K562 (cell line): ENCODE measurements around the gene ITPR2. TPM values are rescaled to one million over a fixed set of nuclear protein-coding genes. Genes with fewer than 3 reads are reported as not detected.

ENCODE experiments used
- ATAC-seq: fragments of 200-7000 bp; cut with Tn5 transposase; 3 replicates; pipeline ENCODE4 v1.9.1; 2020; ENCODE audit warnings: moderate library complexity
- BruUV-seq: library from RNA; stranded (reverse); fragments of 400-500 nt; replicated peaks from 2 replicates; lab custom pipeline; 2021; lab: Mats Ljungman, UMichigan
- CTCF ChIA-PET: fragments of 300-600 bp; formaldehyde crosslinking; extraction: SDS; loops from one replicate; lab custom pipeline; 2021; ENCODE audit warnings: low intra/inter-chr PET ratio; lab: Yijun Ruan, JAX
- POLR2A ChIA-PET: fragments of 300-600, 350-650 bp; sonication (Branson Sonifier 250); formaldehyde crosslinking; extraction: SDS; loops from one replicate; lab custom pipeline; 2021; ENCODE audit warnings: antibody characterized with exemption, inconsistent platforms; lab: Yijun Ruan, JAX
- DNase-seq, 4 experiments: peaks; one replicate each; pipeline versions ENCODE4 v3.0.0 to v3.0.0-alpha.2; 2011 to 2018; ENCODE audit warnings: low spot score in 3 of 4, mixed read lengths in 3 of 4; ENCODE audit errors: extremely low read depth in 1 of 4
- FAIRE-seq: peaks from 2 replicates; lab custom pipeline; 2011; peaks lifted over from hg19 to GRCh38; lab: Jason Lieb, UNC
- H2AFZ ChIP-seq: 2 replicates; pipeline ENCODE4 v1.6.0; 2011; ENCODE audit warnings: low read depth, low read length, control low read depth, inconsistent platforms
- H3K27ac ChIP-seq: fragments of 200-600 bp; 3 replicates; pipeline ENCODE4 v1.8.0; 2011; ENCODE audit warnings: low read depth, mild to moderate bottlenecking, control low read depth, inconsistent platforms, low read length, moderate library complexity, mixed read lengths; ENCODE audit errors: extremely low read depth
- H3K27me3 ChIP-seq, 2 experiments: fragments of 300-600 bp in 1 of 2; 2 replicates in 1 of 2; 3 replicates in 1 of 2; pipeline versions ENCODE4 v1.6.0 to v1.8.0; 2011; ENCODE audit warnings: inconsistent platforms in 2 of 2, low read length in 2 of 2, mild to moderate bottlenecking in 1 of 2, mixed read lengths in 1 of 2, moderate library complexity in 1 of 2; ENCODE audit not compliant: control insufficient read depth in 2 of 2, insufficient read depth in 2 of 2
- H3K36me3 ChIP-seq: fragments of 300-600 bp; 3 replicates; pipeline ENCODE4 v1.8.0; 2011; ENCODE audit warnings: mild to moderate bottlenecking, low read length, inconsistent platforms; ENCODE audit not compliant: control insufficient read depth, insufficient read depth
- H3K4me1 ChIP-seq, 2 experiments: fragments of 200-600 bp in 1 of 2; replicated peaks in 1 of 2; 2 replicates in 1 of 2; 3 replicates in 1 of 2; pipeline versions ENCODE4 v1.5.1 to v1.8.0; 2011; ENCODE audit warnings: inconsistent platforms in 2 of 2, low read length in 2 of 2, mild to moderate bottlenecking in 1 of 2, mixed read lengths in 1 of 2, moderate library complexity in 1 of 2; ENCODE audit not compliant: control insufficient read depth in 2 of 2, insufficient read depth in 2 of 2
- H3K4me2 ChIP-seq: 2 replicates; pipeline ENCODE4 v1.6.1; 2011; ENCODE audit warnings: low read length, control low read depth, inconsistent platforms, mixed read lengths; ENCODE audit not compliant: insufficient read depth
- H3K4me3 ChIP-seq: fragments of 200-600 bp; sonication (generic), shearing (Covaris generic); 2 replicates; pipeline ENCODE4 v1.5.1; 2016; ENCODE audit warnings: control low read depth, inconsistent platforms
- H3K79me2 ChIP-seq: fragments of 200-600 bp; 3 replicates; pipeline ENCODE4 v1.8.0; 2011; ENCODE audit warnings: low read length, inconsistent platforms; ENCODE audit not compliant: control insufficient read depth, insufficient read depth
- H3K9ac ChIP-seq, 2 experiments: 2 replicates each; pipeline versions ENCODE4 v1.6.0 to v1.6.1; 2011; ENCODE audit warnings: low read depth in 2 of 2, low read length in 2 of 2, control low read depth in 1 of 2, inconsistent platforms in 1 of 2, mild to moderate bottlenecking in 1 of 2, mixed read lengths in 1 of 2; ENCODE audit not compliant: insufficient read depth in 1 of 2
- H3K9me1 ChIP-seq: one replicate; pipeline ENCODE4 v1.6.0; 2011; ENCODE audit warnings: inconsistent platforms, mild to moderate bottlenecking, low read length, moderate library complexity; ENCODE audit not compliant: control insufficient read depth, insufficient read depth
- H3K9me3 ChIP-seq: replicated peaks from 2 replicates; pipeline ENCODE4 v1.5.1; 2011; ENCODE audit warnings: low read depth, low read length, inconsistent platforms; ENCODE audit not compliant: control insufficient read depth, insufficient read depth
- H4K20me1 ChIP-seq: replicated peaks from 2 replicates; pipeline ENCODE4 v1.6.1; 2011; ENCODE audit warnings: low read length, inconsistent platforms, mixed read lengths; ENCODE audit not compliant: control insufficient read depth, insufficient read depth
- ARID2 ChIP-seq: fragments of 450-650 bp; IDR thresholded peaks from 2 replicates; pipeline ENCODE4 v1.6.1; 2017; ENCODE audit warnings: antibody characterized with exemption, mild to moderate bottlenecking
- ATF2 ChIP-seq: sonication (generic); formaldehyde crosslinking; IDR thresholded peaks from 2 replicates; pipeline ENCODE4 v1.8.1; 2022; ENCODE audit warnings: missing genetic modification reagents
- CREBBP ChIP-seq: IDR thresholded peaks from one replicate; pipeline ENCODE4 v1.6.1; 2012; ENCODE audit warnings: low read depth, mild to moderate bottlenecking, control low read depth, inconsistent platforms, low read length
- CTCF ChIP-seq, 3 experiments: IDR thresholded peaks in 2 of 3; conservative IDR thresholded peaks in 1 of 3; 2 replicates each; pipeline ENCODE4 v1.5.1; 2011 to 2012; ENCODE audit warnings: low read length in 3 of 3, mild to moderate bottlenecking in 3 of 3, control low read depth in 2 of 3, improper control_type of control experiment in 1 of 3, inconsistent platforms in 1 of 3, low read depth in 1 of 3, mixed read lengths in 1 of 3, moderate library complexity in 1 of 3; ENCODE audit not compliant: insufficient read depth in 2 of 3
- ID3 ChIP-seq, 2 experiments: fragments of 250-450 bp in 1 of 2; fragments of 450-650 bp in 1 of 2; sonication (Bioruptor Pico) in 1 of 2; IDR thresholded peaks; 2 replicates each; pipeline versions ENCODE4 v1.6.1 to v1.8.0; 2016 to 2021; ENCODE audit warnings: mild to moderate bottlenecking in 2 of 2, moderate library complexity in 2 of 2, missing compliant biosample characterization in 1 of 2, missing genetic modification characterization in 1 of 2
- MNT ChIP-seq, 2 experiments: fragments of 450-650 bp; conservative IDR thresholded peaks; 2 replicates each; pipeline ENCODE4 v1.6.1; 2017; ENCODE audit warnings: mild to moderate bottlenecking in 2 of 2, moderate library complexity in 2 of 2
- NFXL1 ChIP-seq: fragments of 450-650 bp; formaldehyde crosslinking; IDR thresholded peaks from 2 replicates; pipeline ENCODE4 v1.4.0; 2021; ENCODE audit warnings: mild to moderate bottlenecking
- PRMT5 ChIP-seq: sonication (generic); formaldehyde crosslinking; IDR thresholded peaks from 2 replicates; pipeline ENCODE4 v1.5.0; 2020; ENCODE audit warnings: missing genetic modification reagents
- RBBP5 ChIP-seq: fragments of 200-600 bp; sonication (generic); IDR thresholded peaks from 2 replicates; pipeline ENCODE4 v1.6.1; 2012; ENCODE audit warnings: borderline replicate concordance, mild to moderate bottlenecking, low read length, control low read depth, inconsistent platforms; ENCODE audit not compliant: insufficient read depth, poor library complexity, severe bottlenecking
- RBFOX2 ChIP-seq: fragments of 200-400 bp; formaldehyde crosslinking; IDR thresholded peaks from 2 replicates; pipeline ENCODE4 v1.6.1; 2017; ENCODE audit warnings: low read depth, mild to moderate bottlenecking, low read length, moderate library complexity
- SIN3B ChIP-seq: fragments of 450-650 bp; IDR thresholded peaks from 2 replicates; pipeline ENCODE4 v1.6.1; 2017; ENCODE audit warnings: low read depth, mild to moderate bottlenecking, moderate library complexity
- TCF15 ChIP-seq: fragments of 250-450 bp; sonication (Bioruptor Pico); IDR thresholded peaks from 2 replicates; pipeline ENCODE4 v1.8.0; 2022; ENCODE audit warnings: moderate library complexity, mild to moderate bottlenecking, inconsistent platforms
- TSC22D4 ChIP-seq: fragments of 450-650 bp; IDR thresholded peaks from 2 replicates; pipeline ENCODE4 v1.6.1; 2016; ENCODE audit warnings: missing genetic modification characterization, missing biosample characterization, control low read depth
- ZEB2 ChIP-seq: fragments of 450-650 bp; IDR thresholded peaks from 2 replicates; pipeline ENCODE4 v1.6.1; 2016
- ZFP30 ChIP-seq: fragments of 250-450 bp; sonication (Bioruptor Pico); IDR thresholded peaks from 2 replicates; pipeline ENCODE4 v1.8.0; 2022; ENCODE audit warnings: moderate library complexity, mild to moderate bottlenecking, inconsistent platforms, borderline replicate concordance
- ZNF24 ChIP-seq: fragments of 450-650 bp; IDR thresholded peaks from 2 replicates; pipeline ENCODE4 v1.6.1; 2016
- WGBS: fragments of 100-300 bp; shearing (Covaris generic); methylation state at CpG from one replicate; pipeline ENCODE4 v1.1.6; 2016; ENCODE audit warnings: low coverage, mixed read lengths; ENCODE audit not compliant: insufficient coverage; ENCODE audit errors: missing lambda C conversion rate; 5-methylcytosine and 5-hydroxymethylcytosine counted together
- in situ Hi-C: fragments of 300-500 bp; cut with MboI; formaldehyde crosslinking; loops from 4 replicates; pipeline ENCODE4 v1.15.0; 2018; ENCODE audit warnings: inconsistent platforms, mixed read lengths
- intact Hi-C: fragments of 100-400 bp; cut with micrococcal nuclease; formaldehyde crosslinking; loops from 2 replicates; pipeline ENCODE4 v1.14.2; 2022
- polyA plus RNA-seq, 8 experiments: library from polyadenylated mRNA; depleted of rRNA in 4 of 8; stranded (reverse) in 5 of 8; unstranded in 3 of 8; fragments of >200 nt; fragmentation: Nextera tagmentation in 2 of 8; fragmentation: Illumina TruSeq in 1 of 8; extraction: Ambion mirVana in 2 of 8; extraction: Trizol in 1 of 8; gene quantifications; 2 replicates each; pipeline versions ENCODE4 v1.2.1 to v1.2.3, GENCODE V29; 2011 to 2014; ENCODE audit warnings: inconsistent platforms in 1 of 8, missing spikeins in 1 of 8
- total RNA-seq, 7 experiments: library from RNA; depleted of rRNA in 6 of 7; stranded (reverse); fragments of >200 nt in 6 of 7; fragmentation: Illumina TruSeq in 2 of 7; extraction: Trizol in 2 of 7; gene quantifications; 2 replicates each; pipeline versions ENCODE4 v1.2.1 to v1.2.3, GENCODE V29; 2011 to 2021; ENCODE audit warnings: low replicate concordance in 1 of 7

The ITPR2 gene
- total and polyA plus RNA-seq, 9 of the 15 experiments (the other 6 are each of a cell fraction or from before 2014, with no cell fraction given): 0.21 to 3.3 (median 0.95) TPM

- BruUV-seq: no TSS peak
- H3K9me3 ChIP-seq: no peaks in the 10 kb centered on the region
- 3% methylated on average over 7 of the region's 7 CpGs for WGBS
- H3K36me3 ChIP-seq: no peaks in the 10 kb centered on the region
- H3K4me3 ChIP-seq: no peak overlapping the region
- peak; percentile 88 for ATAC-seq
- H3K79me2 ChIP-seq: no peaks in the 10 kb centered on the region
- no peaks in the 10 kb centered on the region for H4K20me1 ChIP-seq
- no peak overlapping the region for H3K4me2 ChIP-seq
- H3K9ac ChIP-seq: no peak overlapping the region
- no peak overlapping the region for H2AFZ ChIP-seq
- intact Hi-C loops: loop anchor here (2.0 to 5.0 kb wide), 3 partner anchors 51 to 555 kb away; no protein-coding TSS in a partner anchor
- peak; percentile 96 for FAIRE-seq
- in situ Hi-C loops: no loop called here
- no peaks in the 10 kb centered on the region for H3K27me3 ChIP-seq
- H3K9me1 ChIP-seq: no peaks in the 10 kb centered on the region
- H3K4me1 ChIP-seq: no peaks in the 10 kb centered on the region
- peak; percentile 70 to 72 (median 70) for DNase-seq
- CTCF ChIA-PET: interaction anchor here (0.6 to 1.4 kb wide), 5 partner anchors 218 to 556 kb away, joined by 3 to 8 read pairs (median 4); no protein-coding TSS in a partner anchor
- POLR2A ChIA-PET: interaction anchor here (0.9 to 1.0 kb wide), 2 partner anchors 10 to 11 kb away, joined by 3 to 6 read pairs; no protein-coding TSS in a partner anchor
- no peak overlapping the region for H3K27ac ChIP-seq
- TF ChIP-seq ID3 (CRISPR knock-in tag; IDR thresholded peaks at IDR 0.05) (no peak), ID3 (tag; IDR thresholded peaks at IDR 0.05) (no peak), ARID2 (peak; percentile 61; the same call in 1 of the 2 replicates), PRMT5 (CRISPR knock-in tag) (no peak), ZNF24 (no peak), ATF2 (CRISPR knock-in tag) (no peak), SIN3B (no peak), CREBBP (no peak), MNT (conservative IDR thresholded peaks at IDR 0.05) (no peak), ZFP30 (no peak), CTCF (IDR thresholded peaks at IDR 0.05 in 2 of 3, conservative IDR thresholded peaks at IDR 0.05 in 1 of 3; ENCODE audit: insufficient read depth in 2 of 3, low read depth in 1 of 3, low read length in 3 of 3) (peak; percentile 78 to 83 (median 80)), RBFOX2 (no peak), TSC22D4 (tag) (no peak), NFXL1 (CRISPR knock-in tag) (no peak), RBBP5 (no peak), ZEB2 (no peak), TCF15 (CRISPR knock-in tag) (no peak)
These were observed 181.3 kb downstream of the ITPR2 start for GRCh38 chr12:26651566-26652188.
